Measurements from ENCODE around the gene USP15.

The USP15 gene

GRCh38 chr12:62258941-62259630, 1.1 kb upstream of the USP15 start:
- no peak for DNase-seq

DNA sequence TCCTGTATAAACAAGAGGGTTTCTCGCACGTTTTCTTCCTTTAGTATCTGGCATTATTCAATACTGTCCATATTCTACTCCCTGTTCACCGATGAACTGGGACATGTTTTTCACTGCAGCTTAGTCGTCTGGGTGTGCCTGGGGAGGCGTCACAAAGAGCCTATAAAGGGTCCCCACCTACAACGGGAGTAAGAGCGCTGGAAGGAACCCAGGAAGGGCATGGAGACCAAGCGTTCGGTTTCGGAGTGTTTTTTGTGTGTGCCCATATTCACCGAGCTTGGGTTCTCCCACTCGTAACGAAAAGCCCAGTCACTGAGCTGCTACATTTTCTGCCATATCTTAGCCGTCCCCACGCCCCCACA, 592 bp upstream of the USP15 start:
- DNase-seq, result no peak

- DNase-seq, result no peak
Observed at GRCh38 chr12:62260733-62261683, 804 bp downstream of the USP15 start.

- DNase-seq, result no peak
Observed at GRCh38 chr12:62261876-62262517, 1.8 kb downstream of the USP15 start.

DNA sequence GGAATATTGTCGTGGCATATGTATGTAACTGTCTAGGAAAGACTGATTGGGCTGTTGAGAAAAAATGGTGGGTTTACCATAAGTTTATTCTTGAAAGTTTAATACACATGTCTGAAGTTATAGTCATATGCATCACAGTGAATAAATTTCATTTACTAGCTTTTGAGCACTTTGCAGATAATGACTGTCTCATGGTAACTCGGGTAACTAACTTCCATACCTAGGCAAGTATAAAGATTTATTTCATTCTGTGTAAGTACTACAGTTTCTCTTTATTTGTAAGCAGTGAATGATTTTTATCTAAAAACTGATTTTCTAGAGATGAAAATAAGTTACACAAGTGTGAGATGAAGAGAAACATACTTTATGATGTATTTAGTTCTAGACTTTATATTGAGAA, 3.0 kb downstream of the USP15 start:
- no peak for DNase-seq

DNA sequence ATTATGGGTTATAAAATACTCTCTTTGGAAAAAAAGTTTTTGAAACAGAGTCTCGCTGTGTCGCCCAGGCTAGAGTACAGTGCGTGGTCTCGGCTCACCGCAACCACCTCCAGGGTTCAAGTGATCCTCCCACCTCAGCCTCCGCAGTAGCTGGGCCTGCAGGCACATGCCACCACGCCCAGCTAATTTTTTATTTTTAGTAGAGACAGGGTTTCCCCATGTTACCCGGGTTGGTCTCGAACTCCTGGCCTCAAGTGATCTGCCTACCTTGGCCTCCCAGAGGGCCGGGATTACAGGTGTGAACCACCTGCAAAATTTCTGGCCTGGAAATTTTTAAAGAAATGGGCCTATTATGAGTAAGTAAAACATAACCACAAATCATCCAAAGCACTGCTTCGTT, 3.8 kb downstream of the USP15 start:
- no peak for DNase-seq

GRCh38 chr12:62264706-62265105, 4.5 kb downstream of the USP15 start:
- no peak for DNase-seq

DNA sequence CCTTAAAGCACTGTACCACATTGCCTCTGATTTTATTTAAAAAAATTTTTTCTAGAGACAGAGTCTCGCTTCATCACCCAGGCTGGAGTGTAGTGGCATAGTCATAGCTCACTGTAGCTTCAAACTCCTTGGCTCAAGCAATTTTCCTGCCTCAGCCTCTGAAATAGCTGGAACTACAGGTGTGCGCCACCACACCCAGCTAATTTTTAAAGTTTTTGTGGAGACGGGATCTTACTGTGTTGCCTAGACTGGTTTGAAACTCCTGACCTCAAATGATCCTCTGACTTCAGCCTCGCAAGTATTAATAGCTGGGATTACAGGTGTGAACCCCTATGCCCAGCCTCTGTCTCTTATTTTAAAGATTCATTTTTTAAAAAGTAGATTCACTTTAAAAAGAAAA, 5.3 kb downstream of the USP15 start:
- no peak for DNase-seq

DNA sequence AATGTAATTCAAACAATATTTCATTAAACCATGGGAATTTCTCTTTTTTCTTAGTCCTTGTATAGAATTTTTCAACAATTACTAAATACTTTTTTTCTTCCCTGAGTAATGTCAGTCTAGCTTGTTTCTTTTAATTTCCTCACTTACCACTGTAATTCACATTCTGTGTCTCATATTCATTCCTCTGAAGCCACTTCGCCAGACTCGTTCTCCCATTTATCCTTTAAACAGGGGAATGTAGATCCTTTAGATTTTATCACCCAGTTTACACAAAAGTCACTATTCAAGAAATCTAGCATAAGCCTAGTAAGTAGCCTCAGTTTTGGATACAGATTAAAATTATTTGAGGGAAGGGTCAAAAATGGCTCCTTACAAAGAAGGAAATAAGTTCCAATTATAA, 6.8 kb downstream of the USP15 start:
- DNase-seq, result no peak

- no peak for DNase-seq
Observed at GRCh38 chr12:62267480-62267879, 7.3 kb downstream of the USP15 start.

- no peak for DNase-seq
Observed at GRCh38 chr12:62268956-62269355, 8.8 kb downstream of the USP15 start.

- no peak for DNase-seq
Observed at GRCh38 chr12:62269464-62270228, 9.4 kb downstream of the USP15 start.

- no peak for DNase-seq
Observed at GRCh38 chr12:62270384-62270783, 10.2 kb downstream of the USP15 start.

GRCh38 chr12:62270872-62271271, 10.7 kb downstream of the USP15 start:
- DNase-seq, result no peak

- no peak for DNase-seq
Observed at GRCh38 chr12:62272936-62273552, 12.8 kb downstream of the USP15 start.

- no peak for DNase-seq
Observed at GRCh38 chr12:62273724-62274380, 13.6 kb downstream of the USP15 start.

- no peak for DNase-seq
Observed at GRCh38 chr12:62278022-62278421, 17.8 kb downstream of the USP15 start.

- DNase-seq, result no peak
Observed at GRCh38 chr12:62279058-62279457, 18.9 kb downstream of the USP15 start.

- no peak for DNase-seq
Observed at GRCh38 chr12:62279961-62280360, 19.8 kb downstream of the USP15 start.

DNA sequence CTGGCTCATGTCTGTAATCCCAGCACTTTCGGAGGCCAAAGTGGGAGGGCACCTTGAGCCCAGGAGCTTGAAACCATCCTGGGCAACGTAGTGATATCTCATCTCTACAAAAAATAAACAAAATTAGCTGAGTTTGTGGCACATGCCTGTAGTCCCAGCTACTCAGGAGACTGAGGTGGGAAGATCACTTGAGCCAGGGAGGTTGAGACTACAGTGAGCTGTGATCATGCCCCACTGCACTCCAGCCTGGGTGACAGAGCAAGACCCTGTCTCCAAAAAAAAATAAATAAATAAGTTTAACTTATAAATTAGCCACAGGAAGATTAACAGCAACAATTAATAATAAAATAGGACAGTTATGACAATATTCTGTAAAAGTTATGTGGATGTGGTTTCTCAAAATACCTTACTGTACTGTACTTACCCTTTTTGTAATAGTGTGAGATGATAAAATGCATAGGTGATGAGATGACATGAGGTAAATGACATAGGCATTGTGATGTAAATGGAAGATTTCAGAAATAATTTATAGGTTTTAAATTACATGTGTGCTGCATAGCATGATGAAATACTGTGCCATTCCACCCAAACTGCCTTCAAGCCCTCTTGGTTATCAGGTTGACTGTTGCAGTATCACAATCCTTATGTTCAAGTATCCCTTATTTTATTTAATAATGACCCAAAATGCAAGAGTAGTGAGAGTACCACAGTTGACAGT, 22.0 kb downstream of the USP15 start:
- no peak for DNase-seq

- no peak for DNase-seq
Observed at GRCh38 chr12:62284749-62285148, 24.5 kb downstream of the USP15 start.
